Measurements from ENCODE around the gene CLVS2. TPM values are rescaled to one million over a fixed set of nuclear protein-coding genes. Genes with fewer than 3 reads are reported as not detected.

CLVS2 gene
- total and polyA plus RNA-seq, 11 donors: 0.01 to 0.44 (median 0.12) TPM; not detected in 6

- WGBS, 4 donors: 64 to 66% (median 66%) methylated on average over 3 of the region's 3 CpGs
- Histone ChIP-seq H3K9me3 (no peaks in the 10 kb centered on the region), H3K4me3 (no peak overlapping the region), H3K36me3 (no peaks in the 10 kb centered on the region), H3K27me3 (no peaks in the 10 kb centered on the region), H3K4me1 (no peaks in the 10 kb centered on the region), H3K27ac (no peak overlapping the region)
- TF ChIP-seq POLR2A (IDR thresholded peaks at IDR 0.05): no peak
- TF ChIP-seq, protein P1, sequence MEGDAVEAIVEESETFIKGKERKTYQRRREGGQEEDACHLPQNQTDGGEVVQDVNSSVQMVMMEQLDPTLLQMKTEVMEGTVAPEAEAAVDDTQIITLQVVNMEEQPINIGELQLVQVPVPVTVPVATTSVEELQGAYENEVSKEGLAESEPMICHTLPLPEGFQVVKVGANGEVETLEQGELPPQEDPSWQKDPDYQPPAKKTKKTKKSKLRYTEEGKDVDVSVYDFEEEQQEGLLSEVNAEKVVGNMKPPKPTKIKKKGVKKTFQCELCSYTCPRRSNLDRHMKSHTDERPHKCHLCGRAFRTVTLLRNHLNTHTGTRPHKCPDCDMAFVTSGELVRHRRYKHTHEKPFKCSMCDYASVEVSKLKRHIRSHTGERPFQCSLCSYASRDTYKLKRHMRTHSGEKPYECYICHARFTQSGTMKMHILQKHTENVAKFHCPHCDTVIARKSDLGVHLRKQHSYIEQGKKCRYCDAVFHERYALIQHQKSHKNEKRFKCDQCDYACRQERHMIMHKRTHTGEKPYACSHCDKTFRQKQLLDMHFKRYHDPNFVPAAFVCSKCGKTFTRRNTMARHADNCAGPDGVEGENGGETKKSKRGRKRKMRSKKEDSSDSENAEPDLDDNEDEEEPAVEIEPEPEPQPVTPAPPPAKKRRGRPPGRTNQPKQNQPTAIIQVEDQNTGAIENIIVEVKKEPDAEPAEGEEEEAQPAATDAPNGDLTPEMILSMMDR (IDR thresholded peaks at IDR 0.05): no peak
- ATAC-seq (no peak), DNase-seq (no peak)
- intact Hi-C loops (cut with DNase I): no loop called here
Measured at GRCh38 chr6:123036648-123037047, 40.6 kb downstream of the CLVS2 start.

DNA sequence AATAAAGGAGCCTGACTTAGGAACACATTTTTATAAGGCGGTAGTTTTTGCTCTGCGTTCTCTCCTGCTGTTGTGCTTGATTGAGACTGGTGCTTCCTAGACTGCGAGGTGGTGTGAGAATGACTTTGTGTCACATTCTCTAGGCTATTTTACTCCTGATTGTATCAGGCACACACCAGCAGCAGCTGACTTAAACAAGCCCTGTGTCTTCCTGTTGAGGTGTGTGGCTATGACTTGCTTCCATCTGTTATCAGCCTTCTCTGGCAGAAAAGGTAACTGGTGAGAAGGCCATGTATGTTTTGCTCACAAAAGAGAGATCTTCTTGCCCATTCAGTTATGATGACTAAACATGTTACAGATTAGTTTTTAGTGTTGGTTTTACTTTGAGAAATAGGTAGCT, 43.4 kb downstream of the CLVS2 start:
- ATAC-seq (no peak), DNase-seq (no peak)
- H3K9me3 ChIP-seq: no peaks in the 10 kb centered on the region
- intact Hi-C loops (cut with DNase I): no loop called here
- TF ChIP-seq POLR2A (IDR thresholded peaks at IDR 0.05): no peak
- TF ChIP-seq, protein P1 (IDR thresholded peaks at IDR 0.05): no peak
- no peaks in the 10 kb centered on the region for H3K27me3 ChIP-seq
- H3K4me3 ChIP-seq: no peak overlapping the region
- H3K36me3 ChIP-seq: no peaks in the 10 kb centered on the region
- WGBS, 4 donors: 78 to 84% (median 80%) methylated on average over 3 of the region's 3 CpGs
- H3K4me1 ChIP-seq: no peaks in the 10 kb centered on the region
- H3K27ac ChIP-seq: no peak overlapping the region

DNA sequence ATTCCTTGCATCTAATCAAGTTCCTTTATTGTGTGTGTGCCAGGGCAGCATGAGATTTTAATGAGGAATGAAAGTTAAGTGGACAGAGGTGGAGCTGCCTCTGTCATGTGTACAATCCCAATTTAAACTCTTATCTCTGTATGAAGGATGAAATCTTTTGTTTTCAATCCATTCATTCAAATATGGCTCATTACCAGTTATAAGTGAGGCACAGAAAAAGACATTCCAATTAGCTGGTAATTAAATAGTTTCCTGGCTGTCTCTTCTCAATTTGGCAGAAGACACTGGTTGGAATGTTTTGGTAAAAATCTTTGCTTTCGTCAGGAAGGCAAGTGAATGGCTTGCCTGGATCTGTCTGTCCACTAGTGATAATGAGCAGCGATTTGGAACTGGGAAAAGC, 46.4 kb downstream of the CLVS2 start:
- DNase-seq (no peak), ATAC-seq (no peak)
- 50 to 56% (median 52%) methylated on average over 2 of the region's 2 CpGs for WGBS, 4 donors
- H3K36me3 ChIP-seq: no peaks in the 10 kb centered on the region
- H3K9me3 ChIP-seq: no peaks in the 10 kb centered on the region
- TF ChIP-seq, protein P1 (IDR thresholded peaks at IDR 0.05): no peak
- no peak for TF ChIP-seq POLR2A (IDR thresholded peaks at IDR 0.05)
- H3K4me1 ChIP-seq: no peaks in the 10 kb centered on the region
- intact Hi-C loops (cut with DNase I): no loop called here
- H3K27me3 ChIP-seq: no peaks in the 10 kb centered on the region
- H3K27ac ChIP-seq: no peak overlapping the region
- no peak overlapping the region for H3K4me3 ChIP-seq

GRCh38 chr6:123044341-123044860, 48.4 kb downstream of the CLVS2 start:
- no peaks in the 10 kb centered on the region for H3K4me1 ChIP-seq
- no peaks in the 10 kb centered on the region for H3K36me3 ChIP-seq
- ATAC-seq: no peak

More at GRCh38 chr6:123044341-123044860, 48.4 kb downstream of the CLVS2 start:
- Histone ChIP-seq H3K9me3 (no peaks in the 10 kb centered on the region), H3K27me3 (no peaks in the 10 kb centered on the region), H3K4me3 (no peak overlapping the region), H3K27ac (no peak overlapping the region)
- intact Hi-C loops (cut with DNase I): no loop called here
- TF ChIP-seq POLR2A (IDR thresholded peaks at IDR 0.05): no peak
- TF ChIP-seq, protein P1 (IDR thresholded peaks at IDR 0.05): no peak
- no peak for DNase-seq
- WGBS, 4 donors: 66 to 77% (median 71%) methylated on average over 3 of the region's 3 CpGs

Measured in heart left ventricle (tissue), 16 donors.